ENCODE measurements around the gene DQX1.

GRCh38 chr2:74515271-74515980 lies 10.6 kb downstream of the DQX1 start:
- no peak for TF ChIP-seq SIN3A (conservative IDR thresholded peaks at IDR 0.05 in 1 of 2, IDR thresholded peaks at IDR 0.05 in 1 of 2; ENCODE audit: low read depth in 1 of 2, low read length in 2 of 2)
- TF ChIP-seq POLR2A (IDR thresholded peaks at IDR 0.05; ENCODE audit: control extremely low read depth in 1 of 2, low read depth in 2 of 2, low read length in 2 of 2), result no peak
- TF ChIP-seq CTCF (IDR thresholded peaks at IDR 0.05; ENCODE audit: control extremely low read depth in 1 of 3, insufficient read depth in 1 of 3, low read depth in 1 of 3, low read length in 3 of 3), result no peak
- TF ChIP-seq KDM1A (IDR thresholded peaks at IDR 0.05; ENCODE audit: borderline replicate concordance, low read length), result no peak
- TF ChIP-seq CBX5 (IDR thresholded peaks at IDR 0.05; ENCODE audit: low read depth, low read length), result no peak
- no peak for TF ChIP-seq CEBPB (IDR thresholded peaks at IDR 0.05; ENCODE audit: low read depth, low read length)
- no peak for TF ChIP-seq TCF12 (IDR thresholded peaks at IDR 0.05; ENCODE audit: low read depth, low read length)
- no peak for TF ChIP-seq BRCA1 (IDR thresholded peaks at IDR 0.05; ENCODE audit: low read depth, low read length)
- no peak; the same call in 1 of the 2 replicates for TF ChIP-seq RBBP5 (IDR thresholded peaks at IDR 0.05; ENCODE audit: borderline replicate concordance, low read depth, low read length)
- no peak for TF ChIP-seq RAD21 (IDR thresholded peaks at IDR 0.05 in 1 of 2, conservative IDR thresholded peaks at IDR 0.05 in 1 of 2; ENCODE audit: low read depth in 2 of 2, low read length in 2 of 2)
- TF ChIP-seq EP300 (IDR thresholded peaks at IDR 0.05; ENCODE audit: borderline replicate concordance in 1 of 2, low read depth in 2 of 2, low read length in 2 of 2), result no peak
